Skin epidermis (tissue), 12 donors: ENCODE measurements around the gene LAMC3.

Experiments
- H3K27ac ChIP-seq, 21 experiments: fragments of 200-600 bp; sonication (generic) in 11 of 21; one replicate each; pipeline ENCODE4 v1.5.0; 2020; ENCODE audit warnings: mild to moderate bottlenecking in 3 of 21, inconsistent platforms in 2 of 21, moderate library complexity in 2 of 21
- H3K4me3 ChIP-seq, 7 experiments: fragments of 200-600 bp; sonication (generic) in 2 of 7; one replicate each; pipeline ENCODE4 v1.5.0; 2020; ENCODE audit warnings: inconsistent platforms in 2 of 7, mild to moderate bottlenecking in 2 of 7, moderate library complexity in 1 of 7

Gene LAMC3

DNA sequence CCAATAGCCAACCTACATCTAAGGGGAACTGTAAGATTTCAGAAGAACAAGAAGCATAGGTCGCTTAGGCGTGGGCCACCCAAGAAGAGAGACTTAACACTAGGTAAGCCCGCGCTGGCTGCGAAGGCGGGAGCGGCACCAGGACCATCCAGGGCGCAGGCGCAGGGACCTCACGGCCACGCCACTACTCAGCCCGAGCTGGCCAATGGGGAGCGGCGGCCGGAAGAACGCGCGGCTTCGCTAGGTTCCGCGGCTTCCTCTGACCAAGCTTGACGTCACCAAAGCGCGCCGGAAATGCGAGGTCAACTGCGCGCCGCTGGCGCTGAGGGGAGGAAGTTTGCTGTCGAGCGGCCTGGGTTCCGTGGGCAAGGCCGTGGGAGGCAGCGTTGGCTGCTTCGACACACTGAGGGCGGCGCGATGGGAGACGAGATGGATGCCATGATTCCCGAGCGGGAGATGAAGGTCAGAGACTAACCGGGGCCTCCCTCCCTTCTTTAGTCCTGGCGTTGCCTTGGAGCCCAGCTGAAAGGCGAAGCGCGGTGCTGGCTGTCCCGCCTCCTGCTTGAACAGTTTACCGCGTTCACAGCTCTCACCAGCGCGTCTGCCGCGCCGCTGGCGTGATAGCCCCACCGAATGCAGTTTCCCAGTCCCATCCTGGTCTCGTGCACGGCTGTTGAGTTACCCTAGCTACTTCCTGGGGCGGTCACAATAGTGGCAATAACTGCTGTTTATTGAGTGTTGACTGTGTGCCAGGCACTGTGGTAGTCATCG is 116.5 kb downstream of the LAMC3 start, which contains the start of gene NUP214:
NUP214 (plus strand) TSS at position 299 of the 771 bp plus-strand sequence; CDS start at position 418, 119 bp downstream.
- Histone ChIP-seq H3K4me3 (peak within 1 kb of the TSS; percentile 71 to 95 (median 89)), H3K27ac (peak within 1 kb of the TSS; percentile 64 to 95 (median 86))

GRCh38 chr9:131126059-131126426 is 117.1 kb downstream of the LAMC3 start:
- Histone ChIP-seq H3K4me3 (peak overlapping the region; percentile 71 to 95 (median 89)), H3K27ac (peak overlapping the region in 20 of 21 experiments; percentile 75 to 95 (median 86))

DNA sequence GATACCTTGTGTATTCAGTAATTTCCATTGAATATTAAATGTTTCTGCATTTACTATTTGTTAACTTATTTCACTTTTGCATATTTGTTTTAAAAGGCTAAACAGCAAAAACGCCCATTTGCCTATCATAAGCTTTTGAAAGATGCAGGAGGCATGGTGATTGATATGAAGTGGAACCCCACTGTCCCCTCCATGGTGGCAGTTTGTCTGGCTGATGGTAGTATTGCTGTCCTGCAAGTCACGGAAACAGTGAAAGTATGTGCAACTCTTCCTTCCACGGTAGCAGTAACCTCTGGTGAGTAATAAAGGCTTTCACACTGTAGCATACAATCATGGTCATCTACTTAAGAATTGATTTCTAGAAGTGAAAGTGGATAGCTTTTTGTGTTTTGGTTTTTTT is 120.2 kb downstream of the LAMC3 start:
- no peak overlapping the region for H3K4me3 ChIP-seq
- H3K27ac ChIP-seq: no peak overlapping the region

- Histone ChIP-seq H3K27ac (no peak overlapping the region), H3K4me3 (no peak overlapping the region)
These were observed 129.7 kb downstream of the LAMC3 start for GRCh38 chr9:131138676-131139075.

DNA sequence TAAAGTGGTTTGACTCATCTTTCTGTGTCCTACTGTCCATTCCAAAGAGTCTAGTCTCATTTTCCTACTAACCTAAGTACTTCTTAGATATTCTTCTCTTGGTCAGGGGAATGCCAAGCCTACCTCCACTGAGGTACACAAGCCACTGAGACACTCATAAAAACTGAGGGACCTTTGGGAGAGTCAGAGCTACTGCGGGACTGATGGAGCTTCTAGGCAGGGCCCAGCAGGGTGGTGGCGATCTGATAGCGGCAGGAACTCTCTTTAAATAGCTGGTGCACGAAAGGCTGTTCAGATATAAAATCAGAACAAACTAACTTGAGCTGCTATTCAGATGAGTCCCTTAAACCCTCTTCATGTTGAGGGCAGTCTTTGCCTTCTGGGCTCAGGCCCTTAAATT is 131.1 kb downstream of the LAMC3 start:
- H3K27ac ChIP-seq: no peak overlapping the region
- H3K4me3 ChIP-seq: no peak overlapping the region

DNA sequence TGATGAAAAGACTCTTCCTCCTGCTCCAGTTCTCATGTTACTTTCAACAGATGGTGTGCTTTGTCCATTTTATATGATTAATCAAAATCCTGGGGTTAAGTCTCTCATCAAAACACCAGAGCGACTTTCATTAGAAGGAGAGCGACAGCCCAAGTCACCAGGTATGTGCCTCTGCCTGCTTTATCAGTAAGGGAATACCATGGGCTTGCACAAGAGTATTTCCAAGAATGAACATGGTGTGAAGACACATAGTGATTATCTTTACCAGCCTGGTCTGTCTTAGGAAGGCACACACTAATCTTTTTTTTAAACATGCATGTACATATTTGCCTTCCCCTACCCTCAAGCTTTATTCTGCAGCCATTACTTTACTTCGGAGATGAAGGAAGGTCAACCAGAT is 131.6 kb downstream of the LAMC3 start:
- Histone ChIP-seq H3K27ac (no peak overlapping the region), H3K4me3 (no peak overlapping the region)

- Histone ChIP-seq H3K27ac (no peak overlapping the region), H3K4me3 (no peak overlapping the region)
These were observed 133.2 kb downstream of the LAMC3 start for GRCh38 chr9:131142160-131142559.
